ENCODE results near the gene MLLT6. TPM values are rescaled to one million over a fixed set of nuclear protein-coding genes. Genes with fewer than 3 reads are reported as not detected.

MLLT6 gene
- polyA plus RNA-seq, 2 of the 4 experiments (the other 2 are of a cell fraction): 28.3 to 28.9 TPM

GRCh38 chr17:38733982-38734973, 29.2 kb downstream of the MLLT6 start:
- peaks cover 39% of the 10 kb centered on the region for H3K4me1 ChIP-seq
- TF ChIP-seq REST (IDR thresholded peaks at IDR 0.05) (no peak), JUN (IDR thresholded peaks at IDR 0.05) (peak in 1 of 2 experiments; percentile 27; a peak in 1 of 5 replicates), E2F6 (IDR thresholded peaks at IDR 0.05; ENCODE audit: borderline replicate concordance, low read depth) (no peak), RAD21 (conservative IDR thresholded peaks at IDR 0.05 in 1 of 2, IDR thresholded peaks at IDR 0.05 in 1 of 2) (peak in 1 of 2 experiments; percentile 32; a peak in 2 of 5 replicates), PBX3 (IDR thresholded peaks at IDR 0.05) (peak; percentile 37; the same call in 1 of the 2 replicates), NPAS2 (CRISPR knock-in tag; IDR thresholded peaks at IDR 0.05; ENCODE audit: borderline replicate concordance) (no peak)
- 62% methylated on average over 13 of the region's 15 CpGs for WGBS (ENCODE audit: missing lambda C conversion rate)
- no peak for FAIRE-seq
- H3K4me3 ChIP-seq: no peak overlapping the region
- no peaks in the 10 kb centered on the region for H3K9me3 ChIP-seq
- ChIA-PET CTCF (interaction anchor here (0.5 to 5.7 kb wide), 46 partner anchors 8 to 418 kb away, joined by 3 to 107 read pairs (median 6); partner anchors contain the start of genes CWC25, EPOP, PCGF2 and PLXDC1), POLR2A (interaction anchor here (1.0 to 1.7 kb wide), 2 partner anchors 58 to 60 kb away, joined by 3 to 7 read pairs; partner anchors contain the start of gene EPOP)
- no peak overlapping the region for H3K4me2 ChIP-seq
- no peak overlapping the region for H3K27ac ChIP-seq
- ATAC-seq: peak; percentile 17 to 48; a peak in 3 of 6 replicates
- DNase-seq (ENCODE audit: low read depth in 1 of 2, low spot score in 1 of 2): peak; percentile 67 to 75

GRCh38 chr17:38735161-38735997, 30.3 kb downstream of the MLLT6 start:
- CTCF ChIA-PET: interaction anchor here (0.5 to 5.7 kb wide), 55 partner anchors 9 to 1111 kb away, joined by 3 to 107 read pairs (median 5); partner anchors contain the start of genes CWC25, EPOP, PCGF2 and PLXDC1
- Histone ChIP-seq H3K4me3 (no peak overlapping the region), H3K4me1 (peaks cover 35% of the 10 kb centered on the region), H3K4me2 (no peak overlapping the region), H3K27ac (peak overlapping the region in 1 of 2 experiments; percentile 34; a peak in 1 of 6 replicates), H3K9me3 (no peaks in the 10 kb centered on the region)
- ATAC-seq: peak in 1 of 2 experiments; percentile 32; a peak in 3 of 6 replicates
- 51% methylated on average over 22 of the region's 23 CpGs for WGBS (ENCODE audit: missing lambda C conversion rate)
- DNase-seq (ENCODE audit: low read depth in 1 of 2, low spot score in 1 of 2): peak; percentile 50 to 93
- POLR2A ChIA-PET: interaction anchor here (0.5 to 1.7 kb wide), 4 partner anchors 15 to 61 kb away, joined by 3 to 7 read pairs (median 4); partner anchors contain the start of gene EPOP
- no peak for FAIRE-seq
- peak; percentile 78 for TF ChIP-seq SMC3 (IDR thresholded peaks at IDR 0.05)
- no peak for TF ChIP-seq JUNB (IDR thresholded peaks at IDR 0.05)
- TF ChIP-seq HDAC2 (IDR thresholded peaks at IDR 0.05): no peak
- TF ChIP-seq FOSL2 (IDR thresholded peaks at IDR 0.05): no peak
- TF ChIP-seq FOSL2 (CRISPR knock-in tag; IDR thresholded peaks at IDR 0.05): 0 out of 2 replicates have a peak, but pooled peaks have one; percentile 3
- no peak for TF ChIP-seq MAFK (IDR thresholded peaks at IDR 0.05; ENCODE audit: partially characterized antibody)
- TF ChIP-seq BCL3 (IDR thresholded peaks at IDR 0.05): 0 out of 3 replicates have a peak, but pooled peaks have one; percentile 1
- 0 out of 2 replicates have a peak, but pooled peaks have one; percentile 13 for TF ChIP-seq TFCP2L1 (CRISPR knock-in tag; IDR thresholded peaks at IDR 0.05)
- peak; percentile 80; the same call in 1 of the 2 replicates for TF ChIP-seq PBX3 (IDR thresholded peaks at IDR 0.05)
- no peak for TF ChIP-seq ATOH8 (CRISPR knock-in tag; IDR thresholded peaks at IDR 0.05; ENCODE audit: low read depth)
- no peak for TF ChIP-seq POLR2AphosphoS2 (conservative IDR thresholded peaks at IDR 0.05; ENCODE audit: low read length)
- peak; percentile 71 to 78 for TF ChIP-seq RAD21 (conservative IDR thresholded peaks at IDR 0.05 in 1 of 2, IDR thresholded peaks at IDR 0.05 in 1 of 2)
- TF ChIP-seq CTCF (IDR thresholded peaks at IDR 0.05): peak; percentile 96
- no peak for TF ChIP-seq EP300 (IDR thresholded peaks at IDR 0.05)
- TF ChIP-seq GATA3 (IDR thresholded peaks at IDR 0.05; ENCODE audit: borderline replicate concordance): 0 out of 2 replicates have a peak, but pooled peaks have one; percentile 8

All from A549 (cell line).